Gastrocnemius medialis (tissue), 4 donors: ENCODE measurements around the gene ERCC4.

Experiments
- CTCF ChIP-seq, 5 experiments: fragments of 450-650 bp in 3 of 5; fragments of 200-600 bp in 2 of 5; sonication (generic) in 2 of 5; IDR thresholded peaks in 4 of 5; conservative IDR thresholded peaks in 1 of 5; 1 replicate in 4 of 5; 2 replicates in 1 of 5; pipeline ENCODE4 v1.5.1; 2016 to 2019; ENCODE audit warnings: antibody characterized with exemption in 5 of 5, mild to moderate bottlenecking in 3 of 5, moderate library complexity in 3 of 5
- POLR2A ChIP-seq, 2 donors: fragments of 450-650 bp; IDR thresholded peaks; one replicate each; pipeline ENCODE4 v1.6.1; 2017; ENCODE audit warnings: antibody characterized with exemption in 2 of 2, mild to moderate bottlenecking in 2 of 2, moderate library complexity in 2 of 2

- TF ChIP-seq POLR2A (IDR thresholded peaks at IDR 0.05) (no peak), CTCF (IDR thresholded peaks at IDR 0.05 in 4 of 5, conservative IDR thresholded peaks at IDR 0.05 in 1 of 5) (no peak)
Measured at GRCh38 chr16:13961099-13961811, 41.3 kb downstream of the ERCC4 start.
